Astrocyte (in vitro differentiated cells and primary cell): Measurements from ENCODE around the gene EPAS1.

Source experiments
- EZH2 ChIP-seq: IDR thresholded peaks from 2 replicates; pipeline ENCODE4 v1.6.1; 2012; ENCODE audit warnings: mild to moderate bottlenecking, low read length, inconsistent platforms; ENCODE audit not compliant: insufficient read depth
- TF ChIP-seq, protein P1 (sequence below): IDR thresholded peaks from 2 replicates; pipeline ENCODE4 v1.5.1; 2011; ENCODE audit warnings: low read depth, mild to moderate bottlenecking, inconsistent platforms, low read length, moderate library complexity; ENCODE audit not compliant: insufficient read depth

GRCh38 chr2:46347648-46348280 is 50.6 kb downstream of the EPAS1 start:
- TF ChIP-seq, protein P1, sequence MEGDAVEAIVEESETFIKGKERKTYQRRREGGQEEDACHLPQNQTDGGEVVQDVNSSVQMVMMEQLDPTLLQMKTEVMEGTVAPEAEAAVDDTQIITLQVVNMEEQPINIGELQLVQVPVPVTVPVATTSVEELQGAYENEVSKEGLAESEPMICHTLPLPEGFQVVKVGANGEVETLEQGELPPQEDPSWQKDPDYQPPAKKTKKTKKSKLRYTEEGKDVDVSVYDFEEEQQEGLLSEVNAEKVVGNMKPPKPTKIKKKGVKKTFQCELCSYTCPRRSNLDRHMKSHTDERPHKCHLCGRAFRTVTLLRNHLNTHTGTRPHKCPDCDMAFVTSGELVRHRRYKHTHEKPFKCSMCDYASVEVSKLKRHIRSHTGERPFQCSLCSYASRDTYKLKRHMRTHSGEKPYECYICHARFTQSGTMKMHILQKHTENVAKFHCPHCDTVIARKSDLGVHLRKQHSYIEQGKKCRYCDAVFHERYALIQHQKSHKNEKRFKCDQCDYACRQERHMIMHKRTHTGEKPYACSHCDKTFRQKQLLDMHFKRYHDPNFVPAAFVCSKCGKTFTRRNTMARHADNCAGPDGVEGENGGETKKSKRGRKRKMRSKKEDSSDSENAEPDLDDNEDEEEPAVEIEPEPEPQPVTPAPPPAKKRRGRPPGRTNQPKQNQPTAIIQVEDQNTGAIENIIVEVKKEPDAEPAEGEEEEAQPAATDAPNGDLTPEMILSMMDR: no peak
- TF ChIP-seq EZH2: no peak
